Measurements from ENCODE around the gene KATNAL1. TPM values are rescaled to one million over a fixed set of nuclear protein-coding genes. Genes with fewer than 3 reads are reported as not detected.
"Not testable (repeated sequence)": the region's sequence is repeated elsewhere in the genome, so short reads cannot be mapped to it uniquely, and the experiment has no call there.

KATNAL1 gene
- total and polyA plus RNA-seq, 10 of the 15 experiments (the other 5 are each of a cell fraction or from before 2014, with no cell fraction given), result 6.5 to 18.7 (median 11.7) TPM

DNA sequence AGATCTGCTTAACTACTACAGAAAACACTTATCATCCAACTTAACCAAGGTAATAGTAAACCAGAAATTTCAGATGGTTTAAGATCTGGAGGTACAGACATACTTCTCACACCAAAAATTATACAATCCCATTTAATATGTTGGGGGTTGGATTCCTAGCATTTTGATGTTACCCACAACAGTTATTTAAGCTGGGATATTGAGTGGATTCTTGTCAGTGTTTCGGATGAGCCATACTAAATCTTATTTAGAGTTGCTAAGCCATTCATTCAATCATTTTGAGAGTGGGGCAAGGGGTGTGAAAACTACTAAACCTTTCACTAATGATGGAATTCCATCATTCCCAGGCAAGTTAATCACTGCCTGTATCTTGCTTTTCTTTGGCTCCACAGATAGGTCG is 40.6 kb downstream of the KATNAL1 start (continued):
- no peak for TF ChIP-seq E4F1 (IDR thresholded peaks at IDR 0.05; ENCODE audit: borderline replicate concordance, partially characterized antibody)
- no peak for TF ChIP-seq PAX8 (IDR thresholded peaks at IDR 0.05)

GRCh38 chr13:30259149-30259733 is 48.1 kb downstream of the KATNAL1 start:
- SMC1A ChIA-PET (ENCODE audit: uncharacterized antibody, unreplicated experiment); H3K27me3 ChIP-seq (replicated peaks in 1 of 2; ENCODE audit: control insufficient read depth in 2 of 2, insufficient read depth in 2 of 2, low read length in 1 of 2); RAD21 ChIA-PET (ENCODE audit: unreplicated experiment); H3K4me1 ChIP-seq (ENCODE audit: control insufficient read depth, insufficient read depth, low read length); ATAC-seq; H3K9ac ChIP-seq (ENCODE audit: control insufficient read depth, insufficient read depth, low read length); in situ Hi-C loops (cut with MboI); H3K27ac ChIP-seq (ENCODE audit: control insufficient read depth, insufficient read depth); BruUV-seq (replicated peaks); H3K79me2 ChIP-seq (ENCODE audit: control insufficient read depth, insufficient read depth, low read length); H3K4me2 ChIP-seq (ENCODE audit: control insufficient read depth, insufficient read depth); H3K9me3 ChIP-seq (replicated peaks; ENCODE audit: control insufficient read depth, insufficient read depth, low read length); H4K20me1 ChIP-seq (ENCODE audit: control insufficient read depth, insufficient read depth); H3K36me3 ChIP-seq (ENCODE audit: control insufficient read depth in 2 of 2, insufficient read depth in 2 of 2, low read length in 1 of 2); DNase-seq (ENCODE audit: low read depth, low spot score); H2AFZ ChIP-seq (ENCODE audit: control insufficient read depth, low read depth, low read length); POLR2A ChIA-PET; H3K4me3 ChIP-seq; FAIRE-seq: not testable (repeated sequence)
- over 99% methylated on average over 21 of the region's 22 CpGs for WGBS (ENCODE audit: insufficient coverage, insufficient replicate concordance, low lambda C conversion rate, missing lambda C conversion rate)
- intact Hi-C loops (cut with micrococcal nuclease; ENCODE audit: unreplicated experiment), result loop anchor here (10.0 kb wide), 1 partner anchor 296 kb away; no protein-coding TSS in a partner anchor
- CTCF ChIA-PET, result interaction anchor here (0.6 kb wide), 1 partner anchor 613 kb away, joined by 3 read pairs; no protein-coding TSS in a partner anchor
